Left ventricle myocardium inferior (tissue), 1 donor: ENCODE results near the gene IL1RAPL1. TPM values are rescaled to one million over a fixed set of nuclear protein-coding genes. Genes with fewer than 3 reads are reported as not detected.

Experiments
- DNase-seq: peaks from one replicate; pipeline ENCODE4 v3.0.0-alpha.2; 2020
- H3K27ac ChIP-seq: fragments of 200-600 bp; replicated peaks from 2 replicates; pipeline ENCODE4 v1.8.0; 2021
- H3K27me3 ChIP-seq: fragments of 200-600 bp; 2 replicates; pipeline ENCODE4 v1.8.0; 2021; ENCODE audit warnings: low read depth
- H3K36me3 ChIP-seq: fragments of 200-600 bp; 2 replicates; pipeline ENCODE4 v1.8.0; 2021
- H3K4me1 ChIP-seq: fragments of 200-600 bp; 2 replicates; pipeline ENCODE4 v1.8.0; 2021
- H3K4me3 ChIP-seq: fragments of 200-600 bp; 2 replicates; pipeline ENCODE4 v1.8.0; 2021; ENCODE audit warnings: mild to moderate bottlenecking, moderate library complexity
- H3K9me3 ChIP-seq: fragments of 200-600 bp; replicated peaks from 2 replicates; pipeline ENCODE4 v1.8.0; 2021
- intact Hi-C: fragments of 100-400 bp; cut with micrococcal nuclease; formaldehyde crosslinking; loops from one replicate; pipeline ENCODE4 v1.11.0; 2022
- total RNA-seq: library from RNA; stranded (reverse); fragmentation: NEBNext Ultra II Directional; extraction: Animal tissue kit (Norgen Biotek cat#: 25700); gene quantifications from one replicate; pipeline ENCODE4 v1.2.1, GENCODE V29; 2021
- TF ChIP-seq, protein P1 (sequence below): fragments of 200-600 bp; IDR thresholded peaks from 2 replicates; pipeline ENCODE4 v1.8.0; 2021; ENCODE audit warnings: antibody characterized with exemption, mild to moderate bottlenecking, borderline replicate concordance
- donor health status: DM: no; HTN: yes; CAD: no; lungs with severe emphysema.

The IL1RAPL1 gene
- total RNA-seq, 1 donor from 2014 or later = 1.9 TPM

- Histone ChIP-seq H3K4me3 (no peak overlapping the region), H3K9me3 (peaks cover 15% of the 10 kb centered on the region), H3K27ac (no peak overlapping the region), H3K36me3 (no peaks in the 10 kb centered on the region), H3K27me3 (no peaks in the 10 kb centered on the region), H3K4me1 (no peaks in the 10 kb centered on the region)
- intact Hi-C loops = no loop called here
- TF ChIP-seq, protein P1, sequence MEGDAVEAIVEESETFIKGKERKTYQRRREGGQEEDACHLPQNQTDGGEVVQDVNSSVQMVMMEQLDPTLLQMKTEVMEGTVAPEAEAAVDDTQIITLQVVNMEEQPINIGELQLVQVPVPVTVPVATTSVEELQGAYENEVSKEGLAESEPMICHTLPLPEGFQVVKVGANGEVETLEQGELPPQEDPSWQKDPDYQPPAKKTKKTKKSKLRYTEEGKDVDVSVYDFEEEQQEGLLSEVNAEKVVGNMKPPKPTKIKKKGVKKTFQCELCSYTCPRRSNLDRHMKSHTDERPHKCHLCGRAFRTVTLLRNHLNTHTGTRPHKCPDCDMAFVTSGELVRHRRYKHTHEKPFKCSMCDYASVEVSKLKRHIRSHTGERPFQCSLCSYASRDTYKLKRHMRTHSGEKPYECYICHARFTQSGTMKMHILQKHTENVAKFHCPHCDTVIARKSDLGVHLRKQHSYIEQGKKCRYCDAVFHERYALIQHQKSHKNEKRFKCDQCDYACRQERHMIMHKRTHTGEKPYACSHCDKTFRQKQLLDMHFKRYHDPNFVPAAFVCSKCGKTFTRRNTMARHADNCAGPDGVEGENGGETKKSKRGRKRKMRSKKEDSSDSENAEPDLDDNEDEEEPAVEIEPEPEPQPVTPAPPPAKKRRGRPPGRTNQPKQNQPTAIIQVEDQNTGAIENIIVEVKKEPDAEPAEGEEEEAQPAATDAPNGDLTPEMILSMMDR = no peak
- DNase-seq = no peak
These were observed 1119.8 kb downstream of the IL1RAPL1 start for GRCh38 chrX:29707088-29707487.

DNA sequence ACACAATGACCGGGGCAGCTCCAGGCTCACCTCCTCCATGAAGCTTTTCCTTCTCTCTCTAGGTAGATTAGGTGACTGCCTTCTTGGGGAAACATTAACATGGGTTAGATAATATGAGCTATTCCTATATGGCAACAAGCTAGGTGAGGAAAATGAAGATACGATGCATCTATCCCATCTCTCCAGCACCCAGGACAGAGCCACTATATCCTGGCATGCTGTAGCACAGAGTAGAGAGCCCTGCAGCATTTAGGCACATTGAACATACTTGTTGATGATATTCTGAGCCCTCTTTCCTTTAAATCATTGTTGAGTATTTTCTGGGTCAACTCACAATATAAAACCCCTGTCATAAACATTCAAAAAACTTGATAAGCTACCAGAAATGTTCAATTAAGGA is 1133.9 kb downstream of the IL1RAPL1 start:
- H3K4me1 ChIP-seq = no peaks in the 10 kb centered on the region
- TF ChIP-seq, protein P1 = no peak
- H3K4me3 ChIP-seq = no peak overlapping the region
- intact Hi-C loops = no loop called here
- no peaks in the 10 kb centered on the region for H3K9me3 ChIP-seq
- H3K27ac ChIP-seq = no peak overlapping the region
- DNase-seq = no peak
- no peaks in the 10 kb centered on the region for H3K36me3 ChIP-seq
- no peaks in the 10 kb centered on the region for H3K27me3 ChIP-seq

DNA sequence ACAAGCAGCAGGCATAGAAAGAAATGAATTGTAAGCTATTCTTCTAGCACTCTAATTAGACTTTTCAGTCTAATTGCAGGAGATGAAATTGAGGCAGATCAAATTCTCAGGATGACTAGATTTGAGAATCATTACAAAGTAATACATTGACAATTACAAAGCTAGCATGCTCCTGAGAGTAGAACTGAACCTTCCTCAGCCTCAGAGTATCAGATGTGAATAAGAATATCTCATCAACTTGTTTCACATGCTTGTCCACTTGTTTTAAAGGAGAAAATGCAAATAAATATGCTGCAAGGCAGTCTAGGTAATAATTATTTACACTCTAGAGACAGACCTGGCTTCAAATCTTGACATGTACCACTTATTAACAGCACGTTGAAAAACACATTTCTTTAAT is 1137.1 kb downstream of the IL1RAPL1 start:
- DNase-seq = no peak
- H3K9me3 ChIP-seq = no peaks in the 10 kb centered on the region
- no peak overlapping the region for H3K27ac ChIP-seq
- TF ChIP-seq, protein P1 = no peak
- intact Hi-C loops = no loop called here
- no peaks in the 10 kb centered on the region for H3K27me3 ChIP-seq
- no peak overlapping the region for H3K4me3 ChIP-seq
- H3K4me1 ChIP-seq = no peaks in the 10 kb centered on the region
- no peaks in the 10 kb centered on the region for H3K36me3 ChIP-seq

DNA sequence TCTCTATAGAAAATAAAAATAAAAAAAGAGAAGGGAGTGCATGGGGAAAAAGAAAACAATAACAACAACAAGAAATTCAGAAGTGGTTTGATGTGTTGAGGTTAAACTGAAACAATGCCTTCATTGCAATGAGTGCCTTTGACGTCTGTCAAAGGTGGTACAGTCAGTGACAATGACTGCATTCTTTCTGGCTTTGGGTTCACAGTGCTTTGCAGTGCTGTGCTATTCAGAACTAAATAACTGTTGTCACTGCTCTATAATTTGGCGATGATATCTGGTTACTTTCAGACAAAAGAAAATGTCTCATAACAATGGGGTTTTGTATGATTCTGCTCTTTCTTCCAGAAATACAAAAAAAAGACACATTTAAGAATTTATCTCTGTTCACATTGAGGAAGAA is 1139.6 kb downstream of the IL1RAPL1 start:
- no peak overlapping the region for H3K27ac ChIP-seq
- H3K4me1 ChIP-seq = no peaks in the 10 kb centered on the region
- H3K9me3 ChIP-seq = no peaks in the 10 kb centered on the region
- no peak overlapping the region for H3K4me3 ChIP-seq
- H3K27me3 ChIP-seq = no peaks in the 10 kb centered on the region
- H3K36me3 ChIP-seq = no peaks in the 10 kb centered on the region
- no peak for DNase-seq
- TF ChIP-seq, protein P1 = no peak
- intact Hi-C loops = no loop called here

DNA sequence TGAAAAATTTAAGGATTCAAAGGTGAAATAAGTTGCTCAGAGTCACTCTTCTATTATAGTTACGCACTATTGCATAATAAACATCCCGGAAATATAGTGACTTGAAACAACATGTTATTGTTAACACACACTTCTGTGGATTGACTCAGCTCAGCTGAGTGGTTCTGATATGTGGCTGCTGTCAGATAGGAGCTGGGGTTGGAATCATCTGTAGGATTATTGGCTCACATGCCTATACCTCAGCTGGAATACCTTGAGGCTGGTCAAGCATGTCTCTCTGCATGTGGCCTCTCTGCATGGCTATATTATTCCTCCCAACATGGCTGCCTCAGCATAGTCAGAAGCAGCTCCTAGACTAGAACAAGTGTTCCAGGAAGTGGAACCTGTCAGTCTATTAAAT is 1141.4 kb downstream of the IL1RAPL1 start:
- TF ChIP-seq, protein P1 = no peak

GRCh38 chrX:29744966-29745365 is 1157.7 kb downstream of the IL1RAPL1 start:
- H3K4me1 ChIP-seq = no peaks in the 10 kb centered on the region
- no peaks in the 10 kb centered on the region for H3K36me3 ChIP-seq
- no peak overlapping the region for H3K27ac ChIP-seq
- H3K9me3 ChIP-seq = no peaks in the 10 kb centered on the region
- no peaks in the 10 kb centered on the region for H3K27me3 ChIP-seq
- intact Hi-C loops = no loop called here
- DNase-seq = no peak
- H3K4me3 ChIP-seq = no peak overlapping the region
- TF ChIP-seq, protein P1 = no peak

More for the DNA sequence above, 1141.4 kb downstream of the IL1RAPL1 start:
- intact Hi-C loops = no loop called here
- Histone ChIP-seq H3K4me1 (no peaks in the 10 kb centered on the region), H3K27me3 (no peaks in the 10 kb centered on the region), H3K36me3 (no peaks in the 10 kb centered on the region), H3K4me3 (no peak overlapping the region), H3K9me3 (no peaks in the 10 kb centered on the region), H3K27ac (no peak overlapping the region)
- DNase-seq = no peak
